Stimulated activated CD8-positive, alpha-beta memory T cell treated with anti-CD3 and anti-CD28 coated beads, Interleukin-7, amount 100 ng/mL, for 24 hours (primary cell): ENCODE data around the gene GRIK3.

ENCODE experiments used
- DNase-seq: peaks from one replicate; pipeline ENCODE4 v3.0.0-alpha.2; 2020; ENCODE audit warnings: low read depth

The GRIK3 gene

GRCh38 chr1:36874271-36875060 is 159.8 kb downstream of the GRIK3 start:
- DNase-seq, result no peak

- DNase-seq, result no peak
Measured at GRCh38 chr1:36872858-36873257, 161.5 kb downstream of the GRIK3 start.

- DNase-seq, result no peak
Measured at GRCh38 chr1:36872126-36872754, 162.1 kb downstream of the GRIK3 start.

- DNase-seq, result no peak
Measured at GRCh38 chr1:36871146-36871971, 163.0 kb downstream of the GRIK3 start.

GRCh38 chr1:36869826-36870225 is 164.5 kb downstream of the GRIK3 start:
- no peak for DNase-seq

GRCh38 chr1:36869054-36869453 is 165.3 kb downstream of the GRIK3 start:
- DNase-seq, result no peak

GRCh38 chr1:36867575-36867974 is 166.7 kb downstream of the GRIK3 start:
- no peak for DNase-seq

GRCh38 chr1:36866169-36866814 is 168.0 kb downstream of the GRIK3 start:
- no peak for DNase-seq

GRCh38 chr1:36865602-36865900 is 168.8 kb downstream of the GRIK3 start:
- DNase-seq, result no peak

- DNase-seq, result no peak
Measured at GRCh38 chr1:36864823-36865601, 169.3 kb downstream of the GRIK3 start.

GRCh38 chr1:36864182-36864822 is 170.0 kb downstream of the GRIK3 start:
- DNase-seq, result no peak

- DNase-seq, result no peak
Measured at GRCh38 chr1:36863500-36863899, 170.8 kb downstream of the GRIK3 start.

GRCh38 chr1:36863061-36863460 is 171.3 kb downstream of the GRIK3 start:
- DNase-seq, result no peak

GRCh38 chr1:36861375-36861774 is 172.9 kb downstream of the GRIK3 start:
- DNase-seq, result no peak

- no peak for DNase-seq
Measured at GRCh38 chr1:36859926-36860325, 174.4 kb downstream of the GRIK3 start.

GRCh38 chr1:36858981-36859380 is 175.3 kb downstream of the GRIK3 start:
- no peak for DNase-seq

GRCh38 chr1:36858553-36858952 is 175.8 kb downstream of the GRIK3 start:
- no peak for DNase-seq

- no peak for DNase-seq
Measured at GRCh38 chr1:36857754-36858153, 176.6 kb downstream of the GRIK3 start.

- no peak for DNase-seq
Measured at GRCh38 chr1:36855699-36856494, 178.4 kb downstream of the GRIK3 start.

- DNase-seq, result no peak
Measured at GRCh38 chr1:36853638-36854037, 180.7 kb downstream of the GRIK3 start.
